Measurements from ENCODE around the gene TMEM217. TPM values are rescaled to one million over a fixed set of nuclear protein-coding genes. Genes with fewer than 3 reads are reported as not detected.
A peak's percentile ranks its signal among the peaks of the same experiment; 100 is the strongest.

Gene TMEM217
- total RNA-seq, 2 donors from 2014 or later, result 0.50 to 7.3 TPM

DNA sequence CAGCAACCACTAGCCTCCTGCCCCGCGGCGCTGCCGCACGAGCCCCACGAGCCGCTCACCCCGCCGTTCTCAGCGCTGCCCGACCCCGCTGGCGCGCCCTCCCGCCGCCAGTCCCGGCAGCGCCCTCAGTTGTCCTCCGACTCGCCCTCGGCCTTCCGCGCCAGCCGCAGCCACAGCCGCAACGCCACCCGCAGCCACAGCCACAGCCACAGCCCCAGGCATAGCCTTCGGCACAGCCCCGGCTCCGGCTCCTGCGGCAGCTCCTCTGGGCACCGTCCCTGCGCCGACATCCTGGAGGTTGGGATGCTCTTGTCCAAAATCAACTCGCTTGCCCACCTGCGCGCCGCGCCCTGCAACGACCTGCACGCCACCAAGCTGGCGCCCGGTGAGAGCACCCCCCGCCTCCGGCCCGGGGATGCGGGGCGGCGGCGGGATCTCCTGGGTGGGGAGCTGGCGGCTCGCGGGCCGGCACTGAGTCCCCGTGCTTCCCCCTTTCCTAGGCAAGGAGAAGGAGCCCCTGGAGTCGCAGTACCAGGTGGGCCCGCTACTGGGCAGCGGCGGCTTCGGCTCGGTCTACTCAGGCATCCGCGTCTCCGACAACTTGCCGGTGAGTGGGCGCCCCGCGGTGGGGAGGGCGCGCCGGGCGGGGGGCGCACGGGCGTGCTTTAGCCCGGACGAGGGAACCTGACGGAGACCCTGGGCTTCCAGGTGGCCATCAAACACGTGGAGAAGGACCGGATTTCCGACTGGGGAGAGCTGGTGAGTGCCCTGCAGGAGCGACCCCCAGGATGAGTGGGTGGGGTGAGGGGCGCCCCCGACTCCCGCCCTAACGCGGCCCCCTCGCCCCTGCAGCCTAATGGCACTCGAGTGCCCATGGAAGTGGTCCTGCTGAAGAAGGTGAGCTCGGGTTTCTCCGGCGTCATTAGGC lies 87.4 kb downstream of the TMEM217 start:
- Histone ChIP-seq H3K4me1 (replicated peaks) (peaks cover 5% of the 10 kb centered on the region), H3K36me3 (peaks cover 0 to 9% of the 10 kb centered on the region in 2 donors), H3K4me3 (peak overlapping the region; percentile 54 to 60), H3K27me3 (replicated peaks; ENCODE audit: insufficient read depth) (no peaks in the 10 kb centered on the region), H3K9me3 (no peaks in the 10 kb centered on the region), H3K27ac (peak overlapping the region; percentile 81 to 84)
- intact Hi-C loops (cut with DNase I), result loop anchor here (2.0 to 5.0 kb wide), 2 partner anchors 34 to 183 kb away; partner anchors contain the start of gene MTCH1
- WGBS, result under 1% methylated on average over 86 of the region's 92 CpGs
- TF ChIP-seq CTCF (IDR thresholded peaks at IDR 0.05) (peak in 3 of 4 experiments; percentile 11 to 38 (median 28)), POLR2AphosphoS5 (IDR thresholded peaks at IDR 0.05) (no peak), POLR2A (IDR thresholded peaks at IDR 0.05) (no peak)
- DNase-seq (ENCODE audit: low spot score), result peak; percentile 31

GRCh38 chr6:37169496-37170272 lies 88.3 kb downstream of the TMEM217 start, which contains the start of gene PIM1:
TSS of gene PIM1 (plus strand) at chr6:37170152. CDS start at chr6:37170576, 424 bp downstream.
- DNase-seq (ENCODE audit: low spot score), result peak; percentile 99
- H3K4me3 ChIP-seq, result peak within 1 kb of the TSS; percentile 54 to 60

GRCh38 chr6:37168811-37169495 lies 89.0 kb downstream of the TMEM217 start:
- Histone ChIP-seq H3K27me3 (replicated peaks; ENCODE audit: insufficient read depth) (no peaks in the 10 kb centered on the region), H3K27ac (peak overlapping the region; percentile 84 to 90), H3K4me3 (peak overlapping the region; percentile 54), H3K9me3 (no peaks in the 10 kb centered on the region), H3K4me1 (replicated peaks) (peaks cover 5% of the 10 kb centered on the region), H3K36me3 (peaks cover 0 to 6% of the 10 kb centered on the region in 2 donors)
- WGBS, result 7% methylated on average over 29 of the region's 29 CpGs
- TF ChIP-seq CTCF (IDR thresholded peaks at IDR 0.05) (no peak), POLR2A (IDR thresholded peaks at IDR 0.05) (no peak), POLR2AphosphoS5 (IDR thresholded peaks at IDR 0.05) (no peak)
- DNase-seq (ENCODE audit: low spot score), result peak; percentile 19
- intact Hi-C loops (cut with DNase I), result no loop called here

More at GRCh38 chr6:37169496-37170272, 88.3 kb downstream of the TMEM217 start, which contains the start of gene PIM1:
- intact Hi-C loops (cut with DNase I), result loop anchor here (2.0 to 5.0 kb wide), 2 partner anchors 33 to 182 kb away; partner anchors contain the start of gene MTCH1
- WGBS, result under 1% methylated on average over 54 of the region's 90 CpGs
- peaks cover 0 to 9% of the 10 kb centered on the region in 2 donors for H3K36me3 ChIP-seq
- TF ChIP-seq CTCF (IDR thresholded peaks at IDR 0.05) (peak in 1 of 4 experiments; percentile 12), POLR2AphosphoS5 (IDR thresholded peaks at IDR 0.05) (peak; percentile 78), POLR2A (IDR thresholded peaks at IDR 0.05) (peak; percentile 96)
- peaks cover 5% of the 10 kb centered on the region for H3K4me1 ChIP-seq (replicated peaks)
- H3K9me3 ChIP-seq, result no peaks in the 10 kb centered on the region
- H3K27me3 ChIP-seq (replicated peaks; ENCODE audit: insufficient read depth), result no peaks in the 10 kb centered on the region
- H3K27ac ChIP-seq, result peak within 1 kb of the TSS; percentile 84 to 90

DNA sequence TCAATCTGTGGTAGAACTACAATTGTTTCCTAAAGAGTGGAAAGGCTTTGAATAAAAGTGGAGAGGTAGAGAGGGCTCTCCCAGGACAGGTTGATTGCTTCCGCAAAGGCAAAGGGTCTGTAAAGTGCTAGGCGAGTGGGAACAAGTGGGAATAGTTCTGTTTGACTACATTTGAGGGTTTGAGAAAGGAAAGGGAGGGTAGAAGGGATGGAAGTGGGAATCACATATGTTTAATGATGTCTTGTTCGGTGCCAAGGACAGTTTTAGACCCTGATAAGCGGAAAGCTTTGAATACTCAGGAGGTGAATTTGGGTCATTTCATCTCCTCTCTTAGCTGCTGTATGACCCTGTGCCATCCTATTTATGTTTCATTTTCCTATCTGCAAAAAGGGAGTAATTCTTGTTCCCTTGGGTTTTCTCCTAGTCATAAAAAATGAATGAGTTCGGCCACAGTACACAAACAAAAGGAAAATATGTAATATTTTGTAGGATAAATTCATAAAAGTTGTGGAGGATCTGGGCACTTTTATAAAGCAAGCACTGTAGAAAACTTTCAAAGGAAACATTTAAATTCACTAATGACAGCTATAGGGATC lies 89.7 kb downstream of the TMEM217 start:
- intact Hi-C loops (cut with DNase I), result no loop called here
- no peaks in the 10 kb centered on the region for H3K27me3 ChIP-seq (replicated peaks; ENCODE audit: insufficient read depth)

More for the DNA sequence above, 89.7 kb downstream of the TMEM217 start:
- no peak for DNase-seq (ENCODE audit: low spot score)
- Histone ChIP-seq H3K36me3 (no peaks in the 10 kb centered on the region), H3K4me3 (no peak overlapping the region), H3K9me3 (no peaks in the 10 kb centered on the region), H3K27ac (peak overlapping the region; percentile 84 to 90), H3K4me1 (replicated peaks) (peaks cover 5% of the 10 kb centered on the region)
- 80% methylated on average over 5 of the region's 5 CpGs for WGBS
- TF ChIP-seq POLR2A (IDR thresholded peaks at IDR 0.05) (no peak), POLR2AphosphoS5 (IDR thresholded peaks at IDR 0.05) (no peak), CTCF (IDR thresholded peaks at IDR 0.05) (no peak)
